Upper lobe of right lung (tissue), 1 donor: ENCODE measurements around the gene EYS. TPM values are rescaled to one million over a fixed set of nuclear protein-coding genes. Genes with fewer than 3 reads are reported as not detected.

Source experiments
- ATAC-seq: fragments of 200-7000 bp; cut with Tn5 transposase; one replicate; pipeline ENCODE4 v1.9.1; 2020; ENCODE audit warnings: mild to moderate bottlenecking, moderate library complexity
- DNase-seq: peaks from one replicate; pipeline ENCODE4 v3.0.0-alpha.2; 2020
- H3K27ac ChIP-seq: fragments of 200-600 bp; one replicate; pipeline ENCODE4 v1.8.0; 2022
- H3K27me3 ChIP-seq: fragments of 200-600 bp; one replicate; pipeline ENCODE4 v1.8.0; 2022; ENCODE audit warnings: mild to moderate bottlenecking
- H3K36me3 ChIP-seq: fragments of 200-600 bp; one replicate; pipeline ENCODE4 v1.8.0; 2022
- H3K4me1 ChIP-seq: fragments of 200-600 bp; one replicate; pipeline ENCODE4 v1.8.0; 2022
- H3K4me3 ChIP-seq: fragments of 200-600 bp; one replicate; pipeline ENCODE4 v1.8.0; 2022; ENCODE audit warnings: mild to moderate bottlenecking
- H3K9me3 ChIP-seq: fragments of 200-600 bp; one replicate; pipeline ENCODE4 v1.8.0; 2022
- CTCF ChIP-seq: fragments of 200-600 bp; IDR thresholded peaks from one replicate; pipeline ENCODE4 v1.8.0; 2022; ENCODE audit warnings: antibody characterized with exemption
- intact Hi-C: fragments of 100-400 bp; cut with DNase I; formaldehyde crosslinking; loops from one replicate; pipeline ENCODE4 v1.11.0; 2022
- total RNA-seq: library from RNA; stranded (reverse); fragmentation: NEBNext Ultra II Directional; extraction: Animal tissue kit (Norgen Biotek cat#: 25700); gene quantifications from one replicate; pipeline ENCODE4 v1.2.1, GENCODE V29; 2021
- donor health status: DM: no; HTN: yes; CAD: no; lungs with severe emphysema.

Gene EYS
- total RNA-seq, 1 donor from 2014 or later: not detected

GRCh38 chr6:64062960-64063683, 1643.9 kb downstream of the EYS start:
- no peak for ATAC-seq
- no peaks in the 10 kb centered on the region for H3K27me3 ChIP-seq
- H3K27ac ChIP-seq: no peak overlapping the region
- no peaks in the 10 kb centered on the region for H3K36me3 ChIP-seq
- TF ChIP-seq CTCF: no peak
- intact Hi-C loops: no loop called here
- no peaks in the 10 kb centered on the region for H3K9me3 ChIP-seq
- DNase-seq: no peak
- no peaks in the 10 kb centered on the region for H3K4me1 ChIP-seq
- no peak overlapping the region for H3K4me3 ChIP-seq

GRCh38 chr6:64054861-64055260, 1652.2 kb downstream of the EYS start:
- H3K4me3 ChIP-seq: no peak overlapping the region
- ATAC-seq: no peak
- no peaks in the 10 kb centered on the region for H3K4me1 ChIP-seq
- no peaks in the 10 kb centered on the region for H3K36me3 ChIP-seq
- H3K9me3 ChIP-seq: no peaks in the 10 kb centered on the region
- intact Hi-C loops: no loop called here
- no peak overlapping the region for H3K27ac ChIP-seq
- no peaks in the 10 kb centered on the region for H3K27me3 ChIP-seq
- no peak for TF ChIP-seq CTCF
- no peak for DNase-seq

- H3K27me3 ChIP-seq: no peaks in the 10 kb centered on the region
- intact Hi-C loops: no loop called here
- ATAC-seq (no peak), DNase-seq (no peak)
- no peak overlapping the region for H3K27ac ChIP-seq
- H3K36me3 ChIP-seq: no peaks in the 10 kb centered on the region
- no peaks in the 10 kb centered on the region for H3K9me3 ChIP-seq
- TF ChIP-seq CTCF: no peak
- no peak overlapping the region for H3K4me3 ChIP-seq
- no peaks in the 10 kb centered on the region for H3K4me1 ChIP-seq
These were observed 1656.4 kb downstream of the EYS start for GRCh38 chr6:64050590-64050989.

- TF ChIP-seq CTCF: no peak
- Histone ChIP-seq H3K27me3 (no peaks in the 10 kb centered on the region), H3K4me1 (no peaks in the 10 kb centered on the region), H3K9me3 (no peaks in the 10 kb centered on the region), H3K4me3 (no peak overlapping the region), H3K27ac (no peak overlapping the region), H3K36me3 (no peaks in the 10 kb centered on the region)
- ATAC-seq (no peak), DNase-seq (no peak)
- intact Hi-C loops: no loop called here
These were observed 1657.3 kb downstream of the EYS start for GRCh38 chr6:64049736-64050135.

- no peaks in the 10 kb centered on the region for H3K9me3 ChIP-seq
- no peak for TF ChIP-seq CTCF
- H3K36me3 ChIP-seq: no peaks in the 10 kb centered on the region
- ATAC-seq: no peak
- H3K27ac ChIP-seq: no peak overlapping the region
- no peak for DNase-seq
- no peaks in the 10 kb centered on the region for H3K27me3 ChIP-seq
- H3K4me1 ChIP-seq: no peaks in the 10 kb centered on the region
- intact Hi-C loops: no loop called here
- H3K4me3 ChIP-seq: no peak overlapping the region
These were observed 1660.2 kb downstream of the EYS start for GRCh38 chr6:64046746-64047208.
